ENCODE results near the gene PTPA.
"Not testable (repeated sequence)": the region's sequence is repeated elsewhere in the genome, so short reads cannot be mapped to it uniquely, and the experiment has no call there.

PTPA gene

DNA sequence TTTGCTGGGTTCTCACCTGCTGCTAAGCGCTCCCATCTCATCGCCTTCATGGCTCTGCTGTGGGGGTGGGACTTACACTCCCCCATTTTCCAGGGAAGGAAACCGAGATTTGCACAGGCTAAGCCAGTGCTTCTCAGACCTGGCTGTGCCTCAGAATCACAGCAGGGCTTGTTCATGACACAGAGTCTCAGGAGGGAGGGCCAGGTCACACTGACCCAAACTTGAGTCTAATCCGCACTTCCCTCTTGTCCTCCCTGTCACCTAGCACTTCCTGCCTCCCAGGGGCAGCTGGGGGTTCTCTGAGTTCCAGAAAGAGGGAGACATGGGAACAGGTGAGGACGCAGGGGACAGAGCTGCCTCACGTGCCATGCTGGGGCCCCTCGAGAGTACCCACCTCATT lies 82.4 kb downstream of the PTPA start:
- no peak for DNase-seq (ENCODE audit: extremely low read depth in 1 of 2, low read depth in 1 of 2)

DNA sequence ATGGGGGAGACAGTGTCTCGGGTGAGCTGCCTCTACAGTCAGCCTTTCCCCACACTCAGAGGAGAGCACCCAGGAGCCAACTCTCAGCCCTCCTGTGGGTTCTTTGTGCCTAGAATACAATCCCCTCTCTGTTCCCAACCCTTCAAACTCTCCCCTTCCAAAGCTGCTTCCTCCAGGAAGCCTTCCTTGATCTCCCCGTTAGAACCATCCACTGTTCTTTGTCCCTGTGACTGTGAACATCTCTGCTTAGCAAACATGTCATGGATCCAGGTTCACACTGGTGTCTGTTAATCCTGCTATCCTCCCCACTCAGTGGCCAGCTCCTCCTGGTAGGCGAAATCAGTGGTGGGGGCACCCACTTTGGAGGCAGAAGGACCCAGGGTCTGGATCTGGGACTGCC lies 83.0 kb downstream of the PTPA start:
- no peak for DNase-seq (ENCODE audit: extremely low read depth in 1 of 2, low read depth in 1 of 2)

DNA sequence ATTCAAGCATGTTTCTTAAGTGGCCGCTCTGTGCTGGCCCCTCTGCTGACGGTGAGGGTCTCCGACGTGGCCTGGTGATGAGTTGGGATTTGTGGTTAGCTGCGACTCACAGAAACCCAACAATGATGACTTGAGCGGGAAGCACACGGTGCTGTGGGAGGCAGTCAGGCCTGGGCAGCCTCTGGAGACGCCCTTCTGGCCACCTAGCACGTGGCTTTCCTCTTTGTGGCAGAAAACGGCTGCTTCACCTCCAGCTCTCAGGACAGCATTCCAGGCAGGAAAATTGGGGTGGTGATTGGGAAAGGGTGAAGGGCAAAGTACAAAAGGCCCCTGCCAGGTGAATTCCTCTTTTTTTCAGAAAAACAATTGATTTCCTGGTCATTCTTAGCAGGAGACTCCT lies 84.4 kb downstream of the PTPA start:
- DNase-seq (ENCODE audit: extremely low read depth in 1 of 2, low read depth in 1 of 2) = no peak

DNA sequence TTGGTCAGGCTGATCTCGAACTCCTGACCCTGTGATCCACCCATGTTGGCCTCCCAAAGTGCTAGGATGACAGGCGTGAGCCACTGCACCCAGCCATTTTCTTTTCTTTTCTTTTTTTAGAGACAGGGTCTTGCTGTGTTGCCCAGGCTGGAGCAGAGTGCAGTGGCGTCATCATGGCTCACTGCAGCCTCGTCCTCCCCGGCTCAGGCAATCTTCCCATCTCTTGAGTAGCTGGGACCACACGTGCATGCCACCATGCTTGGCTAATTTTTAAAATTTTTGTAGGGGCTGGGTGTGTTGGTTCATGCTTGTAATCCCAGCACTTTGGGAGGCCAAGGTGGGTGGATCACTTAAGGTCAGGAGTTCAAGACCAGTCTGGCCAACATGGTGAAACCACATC lies 85.8 kb downstream of the PTPA start:
- DNase-seq (ENCODE audit: extremely low read depth in 1 of 2, low read depth in 1 of 2) = not testable (repeated sequence)

- DNase-seq (ENCODE audit: extremely low read depth in 1 of 2, low read depth in 1 of 2) = no peak
These were observed 86.7 kb downstream of the PTPA start for GRCh38 chr9:129197978-129198318.
